ENCODE results near the gene SPPL2B. TPM values are rescaled to one million over a fixed set of nuclear protein-coding genes. Genes with fewer than 3 reads are reported as not detected.

Gene SPPL2B
- total RNA-seq, 1 experiment from 2014 or later: 73.7 TPM

- no peak overlapping the region for H3K14ac ChIP-seq (ENCODE audit: insufficient read depth, low read length)
- peaks cover 5 to 20% of the 10 kb centered on the region in 2 experiments for H3K4me1 Mint-ChIP-seq
- H3K9me3 ChIP-seq (ENCODE audit: control insufficient read depth, low read depth, low read length): no peaks in the 10 kb centered on the region
- H3K27ac ChIP-seq (ENCODE audit: insufficient read length, low read depth, low read length): no peak overlapping the region
- no peak overlapping the region for H4K91ac ChIP-seq (ENCODE audit: insufficient read length, low read depth, low read length)
- no peak overlapping the region for H2AK5ac ChIP-seq (ENCODE audit: insufficient read length, low read length)
- H3K9me3 Mint-ChIP-seq: peaks cover 0 to 4% of the 10 kb centered on the region in 2 experiments; a peak in 1 of 5 replicates
- H3K36me3 Mint-ChIP-seq (ENCODE audit: insufficient read depth in 1 of 3, low read depth in 3 of 3): peaks cover 0 to 4% (median 0%) of the 10 kb centered on the region in 3 experiments; a peak in 3 of 7 replicates
- no peak overlapping the region for H2AFZ ChIP-seq (ENCODE audit: low read length)
- H3K9ac ChIP-seq (ENCODE audit: extremely low read depth, insufficient read length, low read length): no peak overlapping the region
- H2BK20ac ChIP-seq (ENCODE audit: low read depth, low read length, poor library complexity, severe bottlenecking): no peak overlapping the region
- H4K8ac ChIP-seq (replicated peaks; ENCODE audit: insufficient read length, low read depth, low read length): no peak overlapping the region
- no peak overlapping the region for H2BK15ac ChIP-seq (ENCODE audit: low read depth, low read length)
- H3K18ac ChIP-seq (ENCODE audit: insufficient read length, low read depth, low read length): no peak overlapping the region
- H3K4me3 Mint-ChIP-seq: peak overlapping the region in 1 of 2 experiments; percentile 60; a peak in 2 of 5 replicates
- TF ChIP-seq CTCF (conservative IDR thresholded peaks at IDR 0.05): no peak
- no peak overlapping the region for H3K4me2 ChIP-seq (ENCODE audit: insufficient read depth, insufficient read length, low read length)
- no peaks in the 10 kb centered on the region; the same call in 1 of the 2 replicates for H3K27me3 ChIP-seq (ENCODE audit: insufficient read depth, low read length)
- no peak overlapping the region for H2BK12ac ChIP-seq (ENCODE audit: insufficient read length, low read depth, low read length)
- H3K23me2 ChIP-seq (ENCODE audit: insufficient read length, low read depth, low read length, poor library complexity, severe bottlenecking): no peaks in the 10 kb centered on the region
- H3K4ac ChIP-seq (ENCODE audit: low read depth, low read length): no peak overlapping the region
- H3K79me2 ChIP-seq (ENCODE audit: insufficient read depth, low read length): no peaks in the 10 kb centered on the region
- H4K5ac ChIP-seq (ENCODE audit: insufficient read length, low read depth, low read length): no peak overlapping the region
- no peaks in the 10 kb centered on the region for H4K20me1 ChIP-seq (ENCODE audit: control insufficient read depth, insufficient read depth, insufficient read length)
- H3K27ac Mint-ChIP-seq: no peak overlapping the region
- H2BK5ac ChIP-seq (ENCODE audit: insufficient read length, low read length): no peak overlapping the region
- H2BK120ac ChIP-seq (ENCODE audit: low read depth, low read length, poor library complexity, severe bottlenecking): no peak overlapping the region
- DNase-seq: no peak
- H3K79me1 ChIP-seq (ENCODE audit: insufficient read depth, low read depth, low read length, poor library complexity, severe bottlenecking): no peaks in the 10 kb centered on the region
- no CpG with 5 or more reads among the region's 26 CpGs for WGBS (ENCODE audit: extremely low coverage, insufficient read length, low lambda C conversion rate)
- H3K23ac ChIP-seq (ENCODE audit: insufficient read length, low read depth, low read length): no peak overlapping the region
- H3K56ac ChIP-seq (ENCODE audit: insufficient read length, low read depth, low read length): no peak overlapping the region
- H3T11ph ChIP-seq (ENCODE audit: low read length): no peak overlapping the region
- H3K27me3 Mint-ChIP-seq (ENCODE audit: low read depth): peaks cover 66% of the 10 kb centered on the region
- H3K4me1 ChIP-seq (ENCODE audit: insufficient read depth, low read length): no peaks in the 10 kb centered on the region
Measured at GRCh38 chr19:2303211-2303798, 25.2 kb upstream of the SPPL2B start.

Measured in H9 (cell line).